ENCODE results near the gene ANKS4B. TPM values are rescaled to one million over a fixed set of nuclear protein-coding genes. Genes with fewer than 3 reads are reported as not detected.

The ANKS4B gene
- total RNA-seq, 3 donors from 2014 or later (not counting 1 experiment from before 2014, with no cell fraction given): 0.10 TPM; not detected in 2

DNA sequence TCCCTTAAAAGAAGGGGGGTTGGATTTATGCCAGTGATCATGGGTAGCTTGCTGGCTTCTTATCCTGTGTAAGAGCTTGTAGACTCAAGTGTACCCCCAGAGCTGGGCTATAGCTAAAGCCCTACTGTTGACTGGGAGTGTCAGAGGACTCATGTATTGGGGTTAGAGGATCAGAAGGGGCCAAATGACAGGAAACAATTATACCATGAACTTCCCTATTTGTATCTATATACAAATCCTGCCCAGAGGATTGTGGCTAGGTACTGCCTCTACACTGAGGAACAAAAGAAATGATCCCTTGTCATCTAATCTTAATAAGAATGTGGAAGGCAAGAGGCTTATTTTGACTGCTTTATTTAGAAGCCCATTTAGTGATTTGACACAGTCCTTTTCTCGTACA lies 36.4 kb upstream of the ANKS4B start:
- Histone ChIP-seq H3K27me3 (ENCODE audit: control insufficient read depth, insufficient read depth, low read length) (peaks cover 2% of the 10 kb centered on the region), H3K4me3 (ENCODE audit: low read length) (no peak overlapping the region), H3K9me3 (ENCODE audit: control insufficient read depth, insufficient read depth, low read length) (no peaks in the 10 kb centered on the region), H3K4me1 (ENCODE audit: control insufficient read depth, insufficient read depth, low read length) (no peaks in the 10 kb centered on the region), H3K27ac (ENCODE audit: low read length) (no peak overlapping the region), H3K36me3 (ENCODE audit: control insufficient read depth, insufficient read depth, low read length) (no peaks in the 10 kb centered on the region)
- H3K9me3 Mint-ChIP-seq: no peaks in the 10 kb centered on the region
- ATAC-seq (no peak), DNase-seq (no peak)
- H3K27ac Mint-ChIP-seq: no peak overlapping the region
- no peaks in the 10 kb centered on the region for H3K36me3 Mint-ChIP-seq
- H3K4me3 Mint-ChIP-seq: no peak overlapping the region
- peaks cover 26 to 29% of the 10 kb centered on the region in 2 donors for H3K27me3 Mint-ChIP-seq (ENCODE audit: low read depth in 2 of 2)
- WGBS (ENCODE audit: insufficient coverage): 55% methylated on average over 1 of the region's 1 CpG
- TF ChIP-seq, protein P1, sequence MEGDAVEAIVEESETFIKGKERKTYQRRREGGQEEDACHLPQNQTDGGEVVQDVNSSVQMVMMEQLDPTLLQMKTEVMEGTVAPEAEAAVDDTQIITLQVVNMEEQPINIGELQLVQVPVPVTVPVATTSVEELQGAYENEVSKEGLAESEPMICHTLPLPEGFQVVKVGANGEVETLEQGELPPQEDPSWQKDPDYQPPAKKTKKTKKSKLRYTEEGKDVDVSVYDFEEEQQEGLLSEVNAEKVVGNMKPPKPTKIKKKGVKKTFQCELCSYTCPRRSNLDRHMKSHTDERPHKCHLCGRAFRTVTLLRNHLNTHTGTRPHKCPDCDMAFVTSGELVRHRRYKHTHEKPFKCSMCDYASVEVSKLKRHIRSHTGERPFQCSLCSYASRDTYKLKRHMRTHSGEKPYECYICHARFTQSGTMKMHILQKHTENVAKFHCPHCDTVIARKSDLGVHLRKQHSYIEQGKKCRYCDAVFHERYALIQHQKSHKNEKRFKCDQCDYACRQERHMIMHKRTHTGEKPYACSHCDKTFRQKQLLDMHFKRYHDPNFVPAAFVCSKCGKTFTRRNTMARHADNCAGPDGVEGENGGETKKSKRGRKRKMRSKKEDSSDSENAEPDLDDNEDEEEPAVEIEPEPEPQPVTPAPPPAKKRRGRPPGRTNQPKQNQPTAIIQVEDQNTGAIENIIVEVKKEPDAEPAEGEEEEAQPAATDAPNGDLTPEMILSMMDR (IDR thresholded peaks at IDR 0.05): no peak
- no peaks in the 10 kb centered on the region for H3K4me1 Mint-ChIP-seq
- intact Hi-C loops (cut with micrococcal nuclease): no loop called here

DNA sequence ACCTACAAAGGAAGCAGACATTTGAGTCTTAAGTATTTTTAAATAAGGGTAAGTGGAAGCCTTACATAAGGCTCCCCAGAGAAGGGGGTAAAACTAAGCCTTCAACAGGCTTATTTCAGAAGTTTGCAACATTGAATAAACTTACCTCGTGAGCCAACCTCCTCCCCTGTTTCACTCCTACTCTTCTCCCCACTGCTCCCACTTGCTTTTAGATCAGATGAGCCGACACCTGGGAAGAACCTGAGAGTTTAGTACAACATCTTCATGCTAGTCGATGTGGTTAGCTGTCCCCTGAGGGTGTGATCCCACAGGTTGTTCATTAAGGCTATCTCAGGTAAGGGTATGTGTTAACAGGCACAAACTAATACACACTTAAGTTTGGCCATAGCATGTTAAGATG lies 35.9 kb upstream of the ANKS4B start:
- 75% methylated on average over 3 of the region's 3 CpGs for WGBS (ENCODE audit: insufficient coverage)
- no peak overlapping the region for H3K4me3 ChIP-seq (ENCODE audit: low read length)
- ATAC-seq (no peak), DNase-seq (no peak)
- Mint-ChIP-seq H3K9me3 (no peaks in the 10 kb centered on the region), H3K27ac (no peak overlapping the region), H3K4me1 (no peaks in the 10 kb centered on the region), H3K36me3 (no peaks in the 10 kb centered on the region), H3K27me3 (ENCODE audit: low read depth in 2 of 2) (peaks cover 29 to 30% of the 10 kb centered on the region in 2 donors), H3K4me3 (no peak overlapping the region)
- TF ChIP-seq, protein P1 (IDR thresholded peaks at IDR 0.05): no peak
- intact Hi-C loops (cut with micrococcal nuclease): no loop called here
- H3K27me3 ChIP-seq (ENCODE audit: control insufficient read depth, insufficient read depth, low read length): peaks cover 2% of the 10 kb centered on the region
- H3K27ac ChIP-seq (ENCODE audit: low read length): no peak overlapping the region
- no peaks in the 10 kb centered on the region for H3K4me1 ChIP-seq (ENCODE audit: control insufficient read depth, insufficient read depth, low read length)
- no peaks in the 10 kb centered on the region for H3K9me3 ChIP-seq (ENCODE audit: control insufficient read depth, insufficient read depth, low read length)
- no peaks in the 10 kb centered on the region for H3K36me3 ChIP-seq (ENCODE audit: control insufficient read depth, insufficient read depth, low read length)

DNA sequence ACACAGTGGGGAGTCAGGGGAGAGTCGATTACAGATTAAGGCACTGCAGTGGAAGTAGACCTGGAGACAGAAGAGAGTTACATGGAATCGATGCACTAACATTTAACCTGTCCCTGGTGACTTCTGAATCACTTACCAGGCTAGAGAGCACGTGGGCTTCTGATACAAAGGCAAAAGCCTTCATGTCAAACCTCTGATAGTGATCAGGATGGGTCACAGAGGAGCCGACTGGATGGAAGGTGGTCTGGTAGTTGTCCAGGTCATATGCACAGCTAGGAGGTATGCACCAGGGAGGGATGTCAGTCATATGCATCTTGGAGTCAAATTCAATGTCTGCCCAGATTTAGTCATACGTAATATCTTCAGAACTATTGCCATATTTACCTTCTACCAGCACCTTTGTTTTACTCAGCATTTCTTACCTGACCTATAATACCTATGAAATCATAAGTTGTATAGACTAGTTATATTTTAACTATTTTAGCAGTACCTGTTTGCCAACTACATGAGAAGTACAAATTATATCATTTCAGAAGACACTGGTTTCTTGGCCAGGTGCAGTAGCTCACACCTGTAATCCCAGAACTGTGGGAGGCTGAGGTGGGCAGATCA lies 33.8 kb upstream of the ANKS4B start:
- intact Hi-C loops (cut with micrococcal nuclease): no loop called here
- Mint-ChIP-seq H3K36me3 (no peaks in the 10 kb centered on the region), H3K27me3 (ENCODE audit: low read depth in 2 of 2) (peaks cover 20 to 36% of the 10 kb centered on the region in 2 donors), H3K4me3 (no peak overlapping the region), H3K9me3 (no peaks in the 10 kb centered on the region), H3K27ac (no peak overlapping the region), H3K4me1 (no peaks in the 10 kb centered on the region)
- TF ChIP-seq, protein P1 (IDR thresholded peaks at IDR 0.05): no peak
- WGBS (ENCODE audit: insufficient coverage): 71% methylated on average over 5 of the region's 5 CpGs
- DNase-seq (no peak), ATAC-seq (no peak)
- H3K36me3 ChIP-seq (ENCODE audit: control insufficient read depth, insufficient read depth, low read length): no peaks in the 10 kb centered on the region
- H3K4me3 ChIP-seq (ENCODE audit: low read length): no peak overlapping the region
- H3K9me3 ChIP-seq (ENCODE audit: control insufficient read depth, insufficient read depth, low read length): no peaks in the 10 kb centered on the region
- H3K27ac ChIP-seq (ENCODE audit: low read length): no peak overlapping the region
- peaks cover 2% of the 10 kb centered on the region for H3K27me3 ChIP-seq (ENCODE audit: control insufficient read depth, insufficient read depth, low read length)
- no peaks in the 10 kb centered on the region for H3K4me1 ChIP-seq (ENCODE audit: control insufficient read depth, insufficient read depth, low read length)

Data from natural killer cell (primary cell).